Measurements from ENCODE around the gene SPAAR. TPM values are rescaled to one million over a fixed set of nuclear protein-coding genes. Genes with fewer than 3 reads are reported as not detected.

Gene SPAAR
- total RNA-seq, 2 donors from 2014 or later: 7.6 to 13.1 TPM

DNA sequence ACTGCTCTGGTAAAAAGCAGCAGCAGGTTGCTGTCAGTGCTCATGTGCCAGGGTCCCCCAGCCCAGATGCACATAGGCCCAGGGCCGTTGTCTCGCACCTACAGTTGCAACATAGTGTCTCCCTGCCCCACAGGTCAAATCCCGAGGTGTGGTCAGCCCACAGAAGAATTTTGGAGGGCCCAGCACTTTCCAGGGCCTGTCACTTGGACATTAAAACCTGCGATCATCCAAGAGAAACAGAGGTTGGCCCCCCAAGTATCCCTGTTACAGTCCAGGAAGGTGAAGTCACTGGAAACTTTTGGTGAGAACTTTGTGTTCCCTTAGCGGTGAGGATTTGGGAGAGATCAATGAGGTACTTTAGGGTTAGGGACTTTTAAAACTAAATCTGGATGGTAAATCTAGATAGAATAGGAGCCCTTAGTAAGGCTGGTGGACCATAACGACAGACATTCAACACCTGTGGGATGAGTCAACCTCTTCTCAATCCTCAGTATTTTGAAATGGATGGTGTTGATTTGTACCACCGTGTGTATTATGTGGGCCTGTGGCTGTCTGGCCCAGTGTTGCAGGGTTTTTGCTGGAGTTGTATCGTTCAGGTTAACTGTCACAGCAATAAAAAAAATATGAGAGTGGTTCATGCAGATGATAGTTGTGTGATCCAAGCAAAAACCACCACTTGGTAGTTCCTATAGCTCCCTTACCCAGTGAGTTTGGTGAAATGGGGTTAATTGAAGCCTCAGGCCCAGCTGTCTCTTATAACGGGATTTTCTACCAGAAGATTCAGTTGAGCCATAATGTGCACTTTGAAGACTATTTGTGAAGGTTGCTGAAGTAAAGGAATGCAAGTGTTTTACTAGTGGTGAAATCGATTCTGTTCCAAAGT, 29.4 kb downstream of the SPAAR start:
- ATAC-seq: no peak
- no peak for DNase-seq
- intact Hi-C loops (cut with DNase I): no loop called here

DNA sequence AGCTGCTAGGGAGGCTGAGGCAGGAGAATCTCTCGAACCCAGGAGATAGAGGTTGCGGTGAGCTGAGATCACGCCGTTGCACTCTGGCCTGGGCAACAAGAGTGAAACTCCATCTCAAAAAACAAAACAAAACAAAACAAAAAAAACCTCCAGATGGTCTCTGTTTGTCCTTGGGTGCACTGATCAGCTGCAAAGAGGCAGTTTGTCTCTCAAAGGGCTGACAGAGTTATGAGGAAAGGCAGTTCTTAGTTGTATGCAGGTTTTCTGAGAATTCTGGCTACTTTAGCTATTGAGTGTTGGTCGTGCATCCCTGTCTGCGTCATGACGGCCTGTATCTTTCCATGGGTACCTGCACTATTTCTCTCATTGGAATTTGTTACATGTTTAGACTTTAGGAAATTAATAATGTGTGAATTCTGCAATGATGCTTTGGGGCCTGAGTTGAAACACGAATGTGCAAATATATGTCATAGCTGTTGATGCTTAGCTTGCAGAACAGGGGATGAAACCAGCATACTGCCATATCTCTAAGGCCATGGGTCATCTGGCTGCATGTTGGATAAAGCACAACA, 30.5 kb downstream of the SPAAR start:
- ATAC-seq: no peak
- intact Hi-C loops (cut with DNase I): loop anchor here in 1 of 2 donors (5.0 kb wide), 1 partner anchor 37 kb away; no protein-coding TSS in a partner anchor

GRCh38 chr9:35940458-35941407, 31.4 kb downstream of the SPAAR start:
- ATAC-seq: no peak
- DNase-seq: no peak
- intact Hi-C loops (cut with DNase I): loop anchor here in 1 of 2 donors (5.0 kb wide), 1 partner anchor 38 kb away; no protein-coding TSS in a partner anchor

More for the DNA sequence above, 30.5 kb downstream of the SPAAR start:
- DNase-seq: no peak

- DNase-seq (no peak), ATAC-seq (no peak)
- intact Hi-C loops (cut with DNase I): loop anchor here in 1 of 2 donors (5.0 kb wide), 1 partner anchor 40 kb away; no protein-coding TSS in a partner anchor
These were observed 33.0 kb downstream of the SPAAR start for GRCh38 chr9:35942286-35942685.

- no peak for DNase-seq
- ATAC-seq: no peak
- intact Hi-C loops (cut with DNase I): loop anchor here (2.0 to 5.0 kb wide), 2 partner anchors 39 to 42 kb away; no protein-coding TSS in a partner anchor
These were observed 34.9 kb downstream of the SPAAR start for GRCh38 chr9:35944173-35944572.

- intact Hi-C loops (cut with DNase I): loop anchor here (2.0 to 5.0 kb wide), 2 partner anchors 40 to 43 kb away; no protein-coding TSS in a partner anchor
- ATAC-seq (peak in 1 of 2 donors; percentile 7), DNase-seq (no peak)
These were observed 35.6 kb downstream of the SPAAR start for GRCh38 chr9:35944841-35945240.

DNA sequence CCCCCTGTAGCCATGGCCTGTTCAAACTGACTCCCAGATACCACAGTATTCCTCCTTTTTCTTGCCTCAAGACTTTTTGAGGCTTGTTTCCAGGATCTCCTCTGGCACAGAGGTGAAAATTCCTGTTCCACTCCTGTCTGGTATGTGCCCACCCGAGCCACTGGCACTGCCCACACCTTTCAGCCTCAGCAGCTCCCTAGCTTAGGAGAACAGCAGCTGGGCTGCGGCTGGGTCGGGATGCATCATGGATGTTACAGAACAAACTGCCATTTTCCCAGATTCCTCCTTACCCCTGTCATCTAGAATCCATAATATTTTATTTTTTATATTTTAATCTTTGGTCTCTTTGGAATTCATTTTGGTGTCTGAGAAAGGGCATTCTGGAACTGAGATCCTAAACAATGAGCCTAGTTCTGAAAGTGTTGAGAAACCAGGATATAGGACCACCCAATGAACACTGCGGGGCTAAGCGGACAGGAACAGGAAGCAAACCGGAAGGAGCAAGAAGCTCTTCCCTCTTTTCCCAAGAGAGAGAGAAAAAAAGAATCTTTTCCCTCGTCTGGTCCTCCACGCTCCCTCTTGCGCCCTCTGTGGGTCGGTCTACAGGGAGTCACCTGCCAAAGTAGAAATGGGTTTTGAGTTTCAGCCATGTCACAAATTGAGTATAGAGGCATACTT, 36.2 kb downstream of the SPAAR start:
- DNase-seq: peak; percentile 89
- intact Hi-C loops (cut with DNase I): loop anchor here in 1 of 2 donors (2.0 kb wide), 1 partner anchor 41 kb away; no protein-coding TSS in a partner anchor
- ATAC-seq: peak; percentile 86 to 91

GRCh38 chr9:35948451-35948850, 39.2 kb downstream of the SPAAR start:
- intact Hi-C loops (cut with DNase I): no loop called here
- no peak for DNase-seq
- peak in 1 of 2 donors; percentile 17 for ATAC-seq

DNA sequence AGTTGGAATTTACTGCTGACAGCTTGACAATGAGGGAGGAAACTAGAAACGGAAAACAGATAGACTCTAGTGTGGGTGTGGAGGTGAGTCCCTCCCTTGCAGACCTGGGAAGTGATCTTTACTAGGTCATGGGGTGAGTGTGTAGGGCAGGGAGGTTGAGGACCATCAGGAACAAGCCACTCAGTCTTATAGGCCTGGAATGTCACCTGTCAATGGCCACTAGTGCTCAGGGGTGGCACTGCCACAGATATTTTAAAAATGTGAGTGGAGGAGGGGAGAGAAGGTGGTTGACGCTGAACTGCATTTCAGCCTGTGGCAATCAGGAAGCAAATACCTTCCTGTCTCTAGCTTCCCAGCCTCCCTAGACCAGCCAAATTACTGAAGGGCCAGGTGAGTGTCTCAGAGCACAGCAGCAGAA, 39.6 kb downstream of the SPAAR start:
- ATAC-seq (peak in 1 of 2 donors; percentile 35), DNase-seq (no peak)
- intact Hi-C loops (cut with DNase I): no loop called here

GRCh38 chr9:35951736-35952135, 42.4 kb downstream of the SPAAR start:
- intact Hi-C loops (cut with DNase I): loop anchor here in 1 of 2 donors (10.0 kb wide), 1 partner anchor 213 kb away; the partner anchor contains the start of gene CCIN
- peak; percentile 51 for DNase-seq
- ATAC-seq: peak in 1 of 2 donors; percentile 48

GRCh38 chr9:35952526-35953191, 43.4 kb downstream of the SPAAR start:
- DNase-seq: no peak
- intact Hi-C loops (cut with DNase I): loop anchor here in 1 of 2 donors (10.0 kb wide), 1 partner anchor 212 kb away; the partner anchor contains the start of gene CCIN
- no peak for ATAC-seq

- DNase-seq (peak; percentile 53), ATAC-seq (peak; percentile 73 to 82)
- intact Hi-C loops (cut with DNase I): loop anchor here (1.0 to 10.0 kb wide), 3 partner anchors 68 to 210 kb away; partner anchors contain the start of gene CCIN (in 1 of the 2)
These were observed 45.8 kb downstream of the SPAAR start for GRCh38 chr9:35954942-35955546.

DNA sequence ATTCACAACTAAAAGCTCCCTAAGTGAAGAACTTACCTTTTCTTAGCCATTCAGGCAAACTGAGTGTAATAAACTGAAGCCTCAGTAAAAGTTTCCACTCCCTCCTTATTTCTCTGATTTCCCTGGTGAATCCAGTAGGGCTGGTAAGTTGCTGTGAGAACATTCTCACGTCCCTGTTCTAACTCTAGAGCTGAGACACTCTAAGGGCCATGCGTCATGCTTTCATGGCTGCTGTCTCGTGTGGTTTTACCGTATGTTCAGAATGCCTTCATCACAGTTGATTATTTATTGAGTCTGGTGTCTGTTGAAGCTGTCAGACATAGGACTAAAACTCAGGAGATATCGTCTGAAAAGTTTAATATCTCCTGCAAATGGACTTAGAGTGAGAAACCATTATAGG, 47.4 kb downstream of the SPAAR start:
- no peak for DNase-seq
- intact Hi-C loops (cut with DNase I): loop anchor here in 1 of 2 donors (10.0 kb wide), 1 partner anchor 208 kb away; the partner anchor contains the start of gene CCIN
- no peak for ATAC-seq

DNA sequence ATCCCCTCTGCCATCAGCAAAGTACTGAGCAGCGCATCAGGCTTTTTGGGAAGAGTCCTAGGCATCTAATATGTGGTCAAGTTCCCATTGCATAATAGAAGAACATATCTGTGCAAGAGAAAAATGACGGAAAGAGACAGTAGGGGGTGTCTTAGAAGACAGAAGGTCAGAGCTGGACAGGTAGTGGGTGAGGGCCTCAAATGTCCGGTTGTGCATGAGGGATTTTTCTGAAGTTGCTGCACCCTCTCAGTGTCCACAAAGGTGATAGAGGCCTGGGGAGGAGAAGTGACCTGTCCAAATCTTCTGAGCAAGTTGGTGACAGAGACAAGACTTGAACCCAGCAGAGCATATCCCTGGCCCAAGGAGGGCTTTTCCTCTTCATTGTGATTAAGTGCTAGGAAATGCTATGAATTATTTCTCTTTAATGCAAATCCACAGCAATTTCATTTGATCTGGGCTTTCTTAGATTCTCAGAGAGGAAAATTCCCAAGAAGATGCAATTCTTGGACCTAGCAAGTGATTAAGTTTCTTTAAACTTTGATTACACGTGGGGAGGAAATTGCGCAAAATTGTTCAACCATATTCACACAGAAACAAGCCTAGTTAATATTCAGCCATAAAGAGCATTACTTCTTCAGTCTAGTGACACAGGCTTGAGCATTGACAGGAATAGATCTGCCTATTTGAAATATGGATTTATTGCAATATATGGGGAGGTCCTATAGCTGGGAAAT, 49.0 kb downstream of the SPAAR start, which contains the start of gene OR2S2:
TSS of gene OR2S2 (minus strand) at position 51 of the 734 bp plus-strand sequence. CDS start 56 bp downstream, outside the sequence.
- DNase-seq (no peak), ATAC-seq (no peak)
- intact Hi-C loops (cut with DNase I): loop anchor here in 1 of 2 donors (10.0 kb wide), 1 partner anchor 207 kb away; the partner anchor contains the start of gene CCIN

- intact Hi-C loops (cut with DNase I): no loop called here
- DNase-seq: no peak
- ATAC-seq: no peak
These were observed 50.9 kb downstream of the SPAAR start for GRCh38 chr9:35960039-35960655.

All from left cardiac atrium (tissue), 4 donors.